Psoas muscle (tissue), 8 donors: ENCODE measurements around the gene GOSR2. TPM values are rescaled to one million over a fixed set of nuclear protein-coding genes. Genes with fewer than 3 reads are reported as not detected.
A peak's percentile ranks its signal among the peaks of the same experiment; 100 is the strongest.
"Not testable (repeated sequence)": the region's sequence is repeated elsewhere in the genome, so short reads cannot be mapped to it uniquely, and the experiment has no call there.

Source experiments
- ATAC-seq, 4 donors: fragments of 200-7000 bp; cut with Tn5 transposase; one replicate each; pipeline ENCODE4 v1.9.1; 2020; ENCODE audit warnings: moderate library complexity in 3 of 4, mild to moderate bottlenecking in 2 of 4
- DNase-seq, 2 donors: peaks; one replicate each; pipeline ENCODE4 v3.0.0-alpha.2; 2020
- H3K27ac ChIP-seq: fragments of 200-600 bp; one replicate; pipeline ENCODE4 v1.8.0; 2022
- H3K27me3 ChIP-seq, 3 donors: fragments of 200-600 bp in 1 of 3; one replicate each; pipeline versions ENCODE4 v1.6.1 to v1.8.0; 2013 to 2022; ENCODE audit warnings: low read length in 2 of 3, mild to moderate bottlenecking in 2 of 3, moderate library complexity in 1 of 3; ENCODE audit not compliant: insufficient read depth in 3 of 3
- H3K36me3 ChIP-seq, 2 donors: fragments of 200-600 bp in 1 of 2; one replicate each; pipeline versions ENCODE4 v1.6.1 to v1.8.0; 2013 to 2022; ENCODE audit warnings: low read depth in 1 of 2, mild to moderate bottlenecking in 1 of 2, moderate library complexity in 1 of 2; ENCODE audit not compliant: insufficient read depth in 1 of 2
- H3K4me1 ChIP-seq: fragments of 200-600 bp; one replicate; pipeline ENCODE4 v1.8.0; 2022
- H3K4me3 ChIP-seq: fragments of 200-600 bp; one replicate; pipeline ENCODE4 v1.8.0; 2022; ENCODE audit warnings: mild to moderate bottlenecking
- H3K9me3 ChIP-seq: fragments of 200-600 bp; one replicate; pipeline ENCODE4 v1.8.0; 2022
- WGBS, 3 donors: extraction: QIAGEN DNeasy Blood & Tissue Kit; methylation state at CpG; one replicate each; pipeline versions ENCODE4 v1.1.6 to v1.1.7; 2013; 5-methylcytosine and 5-hydroxymethylcytosine counted together
- intact Hi-C, 2 donors: fragments of 100-400 bp; cut with DNase I; formaldehyde crosslinking; loops; one replicate each; pipeline versions ENCODE4 v1.11.0 to v1.14.2; 2022
- polyA plus RNA-seq, 3 donors: library from polyadenylated mRNA; stranded (reverse); fragments of 200-250 nt; gene quantifications; one replicate each; pipeline ENCODE4 v1.2.3, GENCODE V29; 2013
- total RNA-seq, 4 donors: library from RNA; stranded (reverse); fragmentation: NEBNext Ultra II Directional in 2 of 4; extraction: Animal tissue kit (Norgen Biotek cat#: 25700) in 2 of 4; gene quantifications; one replicate each; pipeline versions ENCODE4 v1.2.1 to v1.2.4, GENCODE V29; 2021 to 2023
- TF ChIP-seq, protein P1 (sequence below): fragments of 200-600 bp; IDR thresholded peaks from one replicate; pipeline ENCODE4 v1.8.0; 2022; ENCODE audit warnings: antibody characterized with exemption
- donor health status: healthy with polysubstance abuse.
- donor health status: DM: no; HTN: no; CAD: no; lungs with moderate emphysema.
- donor health status: Bipolar disorder and iron deficiency.
- donor health status: healthy.
- donor health status: DM: yes; HTN: yes; CAD: no.
- donor health status: DM: no; HTN: no; CAD: no.
- donor health status: DM: no; HTN: no; CAD: no.
- donor health status: DM: yes; HTN: yes; CAD: no.

The GOSR2 gene
- total and polyA plus RNA-seq, 7 donors: 26.4 to 56.9 (median 44.9) TPM

DNA sequence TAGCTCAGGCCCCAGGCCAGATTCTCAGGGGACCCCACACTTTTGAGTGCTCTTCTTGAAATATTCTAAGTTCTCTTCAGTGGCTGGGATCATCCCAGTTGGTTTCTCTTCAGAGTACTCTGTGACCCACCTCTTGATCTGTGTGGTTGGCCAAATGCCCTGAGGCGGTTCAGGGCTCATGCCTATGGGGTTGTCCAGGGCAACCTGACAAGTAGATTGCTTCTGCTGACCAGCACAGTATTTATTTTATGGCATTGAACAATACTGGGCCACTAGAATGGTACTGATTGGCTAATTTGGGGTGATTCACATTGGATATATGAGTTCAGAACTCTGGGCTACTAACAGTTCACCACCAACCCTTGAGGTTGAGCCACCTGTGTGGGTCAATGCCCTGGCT, 7.4 kb upstream of the GOSR2 start:
- 0 to 45% (median 37%) methylated on average over 1 of the region's 1 CpG for WGBS, 3 donors
- no peaks in the 10 kb centered on the region for H3K27me3 ChIP-seq
- no peaks in the 10 kb centered on the region for H3K9me3 ChIP-seq
- ATAC-seq: no peak
- H3K36me3 ChIP-seq: no peaks in the 10 kb centered on the region
- intact Hi-C loops: no loop called here
- DNase-seq: no peak
- H3K27ac ChIP-seq: no peak overlapping the region
- no peak overlapping the region for H3K4me3 ChIP-seq
- no peaks in the 10 kb centered on the region for H3K4me1 ChIP-seq
- TF ChIP-seq, protein P1, sequence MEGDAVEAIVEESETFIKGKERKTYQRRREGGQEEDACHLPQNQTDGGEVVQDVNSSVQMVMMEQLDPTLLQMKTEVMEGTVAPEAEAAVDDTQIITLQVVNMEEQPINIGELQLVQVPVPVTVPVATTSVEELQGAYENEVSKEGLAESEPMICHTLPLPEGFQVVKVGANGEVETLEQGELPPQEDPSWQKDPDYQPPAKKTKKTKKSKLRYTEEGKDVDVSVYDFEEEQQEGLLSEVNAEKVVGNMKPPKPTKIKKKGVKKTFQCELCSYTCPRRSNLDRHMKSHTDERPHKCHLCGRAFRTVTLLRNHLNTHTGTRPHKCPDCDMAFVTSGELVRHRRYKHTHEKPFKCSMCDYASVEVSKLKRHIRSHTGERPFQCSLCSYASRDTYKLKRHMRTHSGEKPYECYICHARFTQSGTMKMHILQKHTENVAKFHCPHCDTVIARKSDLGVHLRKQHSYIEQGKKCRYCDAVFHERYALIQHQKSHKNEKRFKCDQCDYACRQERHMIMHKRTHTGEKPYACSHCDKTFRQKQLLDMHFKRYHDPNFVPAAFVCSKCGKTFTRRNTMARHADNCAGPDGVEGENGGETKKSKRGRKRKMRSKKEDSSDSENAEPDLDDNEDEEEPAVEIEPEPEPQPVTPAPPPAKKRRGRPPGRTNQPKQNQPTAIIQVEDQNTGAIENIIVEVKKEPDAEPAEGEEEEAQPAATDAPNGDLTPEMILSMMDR: no peak

DNA sequence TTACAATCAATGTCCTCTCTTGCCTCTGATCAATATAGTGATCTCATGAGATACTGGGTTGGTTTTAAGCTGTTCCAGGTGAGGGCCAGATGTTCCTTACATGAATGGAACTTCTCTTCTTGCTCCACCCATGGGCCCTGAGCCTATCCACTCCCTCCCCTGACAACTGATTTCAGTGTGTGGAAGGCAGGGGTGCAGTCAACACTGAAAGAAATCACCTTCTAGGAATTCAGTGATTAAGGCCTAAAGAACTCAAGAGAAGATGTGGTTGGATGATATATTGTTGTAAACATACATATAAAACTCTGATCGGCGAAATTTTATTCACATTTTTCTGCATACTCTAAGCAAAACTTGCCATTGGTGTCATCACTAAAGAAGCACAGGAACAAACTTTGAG, 6.7 kb upstream of the GOSR2 start:
- ATAC-seq: no peak
- DNase-seq: no peak
- no peak overlapping the region for H3K4me3 ChIP-seq
- TF ChIP-seq, protein P1: no peak
- H3K36me3 ChIP-seq: no peaks in the 10 kb centered on the region
- no peaks in the 10 kb centered on the region for H3K4me1 ChIP-seq
- 80 to 83% (median 82%) methylated on average over 2 of the region's 2 CpGs for WGBS, 3 donors
- intact Hi-C loops: no loop called here
- no peaks in the 10 kb centered on the region for H3K9me3 ChIP-seq
- no peaks in the 10 kb centered on the region for H3K27me3 ChIP-seq
- H3K27ac ChIP-seq: no peak overlapping the region

DNA sequence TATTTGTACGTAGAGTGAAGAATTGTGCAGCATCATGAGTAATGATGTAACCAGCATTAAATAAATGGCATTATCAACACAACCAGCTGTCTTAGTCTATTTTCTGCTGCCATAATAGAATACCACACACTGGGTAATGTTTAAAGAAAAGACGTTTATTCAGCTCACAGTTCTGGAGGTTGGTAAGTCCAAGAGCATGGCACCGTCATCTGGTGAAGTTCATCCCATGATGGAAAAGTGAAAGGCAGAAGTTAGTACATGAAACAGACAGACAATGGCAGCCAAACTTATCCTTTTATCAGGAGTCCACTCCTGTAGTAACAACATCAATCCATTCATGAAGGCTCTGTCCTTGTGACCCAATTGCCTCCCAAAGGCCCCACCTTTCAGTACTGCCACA, 6.3 kb upstream of the GOSR2 start:
- DNase-seq (no peak), ATAC-seq (no peak)
- Histone ChIP-seq H3K27ac (no peak overlapping the region), H3K4me1 (no peaks in the 10 kb centered on the region), H3K4me3 (no peak overlapping the region), H3K9me3 (no peaks in the 10 kb centered on the region), H3K27me3 (no peaks in the 10 kb centered on the region), H3K36me3 (no peaks in the 10 kb centered on the region)
- 81 to 91% (median 85%) methylated on average over 3 of the region's 3 CpGs for WGBS, 3 donors
- intact Hi-C loops: no loop called here
- TF ChIP-seq, protein P1: no peak

DNA sequence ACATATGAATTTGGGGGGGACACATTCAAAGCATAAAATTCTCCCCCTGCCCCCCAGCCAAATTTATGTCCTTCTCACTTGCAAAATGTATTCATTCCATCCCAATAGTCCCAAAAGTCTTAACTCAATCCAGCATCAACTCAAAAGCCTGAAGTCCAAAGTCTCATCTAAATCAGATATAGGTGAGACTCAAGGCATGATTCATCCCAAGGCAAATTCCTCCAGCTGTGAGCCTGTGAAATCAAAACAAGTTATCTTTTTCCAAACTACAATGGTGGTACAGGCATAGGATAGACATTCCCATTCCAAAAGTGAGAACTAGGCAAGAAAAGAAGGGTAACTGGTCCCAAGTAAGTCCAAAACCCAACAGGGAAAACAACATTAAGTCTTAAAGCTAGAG, 5.9 kb upstream of the GOSR2 start:
- ATAC-seq (no peak), DNase-seq (no peak)
- no peaks in the 10 kb centered on the region for H3K36me3 ChIP-seq
- no peak overlapping the region for H3K27ac ChIP-seq
- no peak overlapping the region for H3K4me3 ChIP-seq
- H3K27me3 ChIP-seq: no peaks in the 10 kb centered on the region
- TF ChIP-seq, protein P1: no peak
- H3K4me1 ChIP-seq: no peaks in the 10 kb centered on the region
- intact Hi-C loops: no loop called here
- no peaks in the 10 kb centered on the region for H3K9me3 ChIP-seq

DNA sequence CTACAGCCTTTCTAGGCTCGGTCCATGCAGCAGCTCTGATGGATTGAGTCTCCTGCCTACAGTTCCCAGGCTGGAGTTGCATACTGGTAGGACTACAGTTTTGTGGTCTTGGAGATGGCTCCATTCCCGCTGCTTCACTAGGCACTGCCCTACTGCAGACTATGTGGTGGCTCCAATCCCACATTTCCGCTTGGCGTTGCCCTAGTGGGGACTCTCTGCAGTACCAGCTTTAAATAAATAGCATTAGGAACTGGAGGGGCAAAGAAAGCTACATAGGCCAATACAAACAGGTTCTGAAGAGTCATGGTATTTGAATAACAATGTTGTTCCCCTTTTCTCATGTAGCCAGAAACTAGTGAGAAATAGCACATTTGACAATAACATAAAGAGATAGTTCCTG, 5.4 kb upstream of the GOSR2 start:
- Histone ChIP-seq H3K27me3 (no peaks in the 10 kb centered on the region), H3K36me3 (no peaks in the 10 kb centered on the region), H3K4me3 (no peak overlapping the region), H3K9me3 (no peaks in the 10 kb centered on the region), H3K4me1 (no peaks in the 10 kb centered on the region), H3K27ac (no peak overlapping the region)
- ATAC-seq (no peak), DNase-seq (no peak)
- intact Hi-C loops: no loop called here
- 54 to 75% (median 70%) methylated on average over 4 of the region's 4 CpGs for WGBS, 3 donors
- TF ChIP-seq, protein P1: no peak

DNA sequence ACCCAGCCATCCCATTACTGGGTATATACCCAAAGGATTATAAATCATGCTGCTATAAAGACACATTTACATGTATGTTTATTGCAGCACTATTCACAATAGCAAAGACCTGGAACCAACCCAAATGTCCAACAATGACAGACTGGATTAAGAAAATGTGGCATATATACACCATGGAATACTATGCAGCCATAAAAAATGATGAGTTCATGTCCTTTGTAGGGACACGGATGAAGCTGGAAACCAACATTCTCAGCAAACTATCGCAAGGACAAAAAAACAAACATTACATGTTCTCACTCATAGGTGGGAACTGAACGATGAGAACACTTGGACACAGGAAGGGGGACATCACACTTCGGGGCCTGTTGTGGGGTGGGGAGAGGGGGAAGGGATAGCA, 998 bp upstream of the GOSR2 start:
- H3K36me3 ChIP-seq, H3K27ac ChIP-seq, intact Hi-C loops, DNase-seq, ATAC-seq, H3K9me3 ChIP-seq, H3K27me3 ChIP-seq: not testable (repeated sequence)
- WGBS, 3 donors: 68 to 83% (median 77%) methylated on average over 4 of the region's 4 CpGs
- Histone ChIP-seq H3K4me3 (peak overlapping the region; percentile 82), H3K4me1 (peaks cover 27% of the 10 kb centered on the region)
